ENCODE results near the gene ARL13B.
"Not testable (repeated sequence)": the region's sequence is repeated elsewhere in the genome, so short reads cannot be mapped to it uniquely, and the experiment has no call there.

ARL13B gene

GRCh38 chr3:93979850-93980676 is at the start of gene ARL13B:
TSS of gene ARL13B (plus strand) at chr3:93980155. CDS start at chr3:93980424, 269 bp downstream.
- peak; percentile 94 for DNase-seq (ENCODE audit: low read depth)
- H3K4me3 ChIP-seq (ENCODE audit: low read depth, low read length), result peak within 1 kb of the TSS; percentile 90

GRCh38 chr3:93931597-93932229 is 48.2 kb upstream of the ARL13B start:
- DNase-seq (ENCODE audit: low read depth), result no peak
- no peak overlapping the region for H3K4me3 ChIP-seq (ENCODE audit: low read depth, low read length)

GRCh38 chr3:93934366-93935046 is 45.4 kb upstream of the ARL13B start:
- H3K4me3 ChIP-seq (ENCODE audit: low read depth, low read length), result no peak overlapping the region
- no peak for DNase-seq (ENCODE audit: low read depth)

DNA sequence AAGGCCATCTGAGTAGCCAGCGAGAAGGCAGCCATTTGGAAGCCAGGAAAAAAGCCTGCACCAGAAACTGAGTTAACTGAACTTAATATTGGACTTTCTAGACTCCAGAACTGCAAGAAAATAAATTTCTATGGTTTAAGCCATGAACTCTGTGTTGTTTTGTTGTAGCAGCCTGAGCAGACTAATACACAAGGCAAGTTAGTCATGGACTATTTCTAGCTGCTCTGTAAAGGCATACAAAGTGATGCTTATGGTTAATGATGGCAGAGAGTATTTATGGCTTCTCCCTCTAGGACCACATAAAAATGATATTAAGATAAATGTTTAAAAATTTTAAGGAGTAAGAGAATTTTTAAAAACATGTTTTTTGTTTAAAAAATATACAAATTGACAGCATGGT is 43.4 kb upstream of the ARL13B start:
- H3K4me3 ChIP-seq (ENCODE audit: low read depth, low read length), result no peak overlapping the region

GRCh38 chr3:93937485-93937884 is 42.5 kb upstream of the ARL13B start:
- DNase-seq (ENCODE audit: low read depth), result not testable (repeated sequence)

More for the DNA sequence above, 43.4 kb upstream of the ARL13B start:
- DNase-seq (ENCODE audit: low read depth), result no peak

DNA sequence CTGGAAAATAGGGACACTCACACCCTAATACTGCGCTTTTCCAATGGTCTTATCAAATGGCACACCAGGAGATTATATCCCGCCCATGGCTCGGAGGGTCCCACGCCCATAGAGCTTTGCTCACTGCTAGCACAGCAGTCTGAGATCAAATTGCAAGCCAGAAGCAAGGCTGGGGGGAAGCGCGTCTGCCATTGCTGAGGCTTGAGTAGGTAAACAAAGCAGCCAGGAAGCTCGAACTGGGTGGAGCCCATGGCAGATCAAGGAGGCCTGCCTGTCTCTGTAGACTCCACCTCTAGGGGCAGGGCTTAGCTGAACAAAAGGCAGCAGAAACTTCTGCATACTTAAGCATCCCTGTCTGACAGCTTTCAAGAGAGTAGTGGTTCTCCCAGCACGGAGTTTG is 30.0 kb upstream of the ARL13B start:
- not testable (repeated sequence) for H3K4me3 ChIP-seq (ENCODE audit: low read depth, low read length); DNase-seq (ENCODE audit: low read depth)

More at GRCh38 chr3:93937485-93937884, 42.5 kb upstream of the ARL13B start:
- not testable (repeated sequence) for H3K4me3 ChIP-seq (ENCODE audit: low read depth, low read length)

DNA sequence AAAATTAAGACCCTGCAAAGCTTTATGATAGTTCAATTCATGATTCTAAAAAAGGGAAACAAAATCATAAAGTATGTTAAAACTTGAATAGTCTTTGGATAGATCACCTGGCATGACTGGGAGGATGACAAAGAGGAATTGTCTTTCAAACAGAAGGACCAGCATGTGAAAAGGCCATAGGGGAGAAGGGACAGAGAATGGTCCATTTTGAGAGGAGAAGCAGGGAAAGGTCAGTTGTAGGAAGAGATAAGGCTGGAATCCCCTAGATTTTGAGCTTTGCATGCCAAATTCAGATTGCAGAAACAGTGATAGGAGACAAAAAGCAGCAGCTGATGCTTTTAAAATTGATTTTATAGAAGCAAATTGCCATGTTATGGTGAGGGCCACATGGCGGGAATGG is 18.9 kb upstream of the ARL13B start:
- DNase-seq (ENCODE audit: low read depth), result no peak
- H3K4me3 ChIP-seq (ENCODE audit: low read depth, low read length), result no peak overlapping the region

DNA sequence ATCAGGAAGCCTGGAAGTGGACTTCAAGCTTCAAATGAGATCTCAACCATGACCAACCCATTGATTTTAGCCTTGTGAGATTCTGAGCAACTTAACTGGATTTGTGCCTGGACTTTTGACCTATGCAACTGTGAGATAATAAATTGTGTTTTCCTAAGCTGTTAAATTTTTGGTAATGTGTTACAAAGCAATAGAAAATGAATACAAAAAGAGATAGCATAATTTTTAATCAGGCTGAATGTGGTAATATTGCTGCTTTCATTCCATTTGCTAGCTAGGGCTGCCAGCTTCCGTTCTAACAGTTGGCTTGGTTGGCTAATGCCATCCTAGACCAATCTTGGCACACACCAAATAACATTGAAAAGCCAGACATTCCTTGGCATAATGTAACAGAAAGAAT is 18.5 kb upstream of the ARL13B start:
- no peak for DNase-seq (ENCODE audit: low read depth)
- no peak overlapping the region for H3K4me3 ChIP-seq (ENCODE audit: low read depth, low read length)

DNA sequence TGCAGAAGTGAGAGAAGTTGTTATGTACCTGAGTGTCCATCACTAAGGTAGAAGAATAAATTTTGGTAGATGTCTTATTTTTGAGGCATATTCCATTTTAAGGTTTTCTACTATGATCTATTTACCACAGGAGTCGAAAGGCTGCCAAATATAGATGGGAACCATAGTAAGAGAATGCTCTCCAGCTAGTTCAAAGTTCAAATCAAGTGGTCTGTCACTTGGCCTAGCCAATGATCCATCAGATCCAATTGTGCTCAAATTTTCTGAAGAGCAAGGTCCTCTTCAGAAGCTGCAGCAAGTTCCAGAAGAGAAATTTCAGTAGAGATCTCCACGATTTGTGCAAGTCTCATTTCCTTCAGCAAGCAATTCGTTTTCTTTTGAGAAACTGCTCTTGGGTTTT is 17.2 kb upstream of the ARL13B start:
- no peak overlapping the region for H3K4me3 ChIP-seq (ENCODE audit: low read depth, low read length)
- no peak for DNase-seq (ENCODE audit: low read depth)

DNA sequence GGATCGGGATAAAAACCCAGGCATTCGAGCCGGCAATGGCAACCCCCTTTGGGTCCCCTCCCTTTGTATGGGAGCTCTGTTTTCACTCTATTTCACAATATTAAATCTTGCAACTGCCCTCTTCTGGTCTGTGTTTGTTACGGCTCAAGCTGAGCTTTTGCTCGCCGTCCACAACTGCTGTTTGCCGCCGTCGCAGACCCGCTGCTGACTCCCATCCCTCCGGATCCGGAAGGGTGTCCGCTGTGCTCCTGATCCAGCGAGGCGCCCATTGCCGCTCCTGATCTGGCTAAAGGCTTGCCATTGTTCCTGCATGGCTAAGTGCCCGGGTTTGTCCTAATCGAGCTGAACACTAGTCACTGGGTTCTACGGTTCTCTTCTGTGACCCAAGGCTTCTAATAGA is 14.8 kb upstream of the ARL13B start:
- DNase-seq (ENCODE audit: low read depth); H3K4me3 ChIP-seq (ENCODE audit: low read depth, low read length): not testable (repeated sequence)

DNA sequence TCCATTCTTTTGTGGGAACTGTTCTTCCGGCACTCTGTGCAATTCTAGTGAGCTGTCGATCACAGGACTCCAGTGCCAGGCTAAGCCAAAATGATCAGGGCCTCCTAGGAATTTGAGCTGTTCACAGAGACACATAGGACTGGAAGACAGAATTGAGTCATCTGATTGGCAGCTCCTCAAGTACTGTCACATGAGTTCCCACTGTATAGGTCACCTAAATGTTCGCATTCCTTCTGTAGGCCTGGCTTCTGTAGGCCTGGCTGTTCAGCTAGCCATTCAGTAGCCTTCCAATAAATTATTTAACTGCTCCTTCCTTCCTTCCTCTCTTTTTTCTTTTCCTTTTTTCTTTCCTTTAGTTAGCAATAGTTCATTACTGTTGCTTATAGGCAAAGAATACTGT is 10.5 kb upstream of the ARL13B start:
- no peak overlapping the region for H3K4me3 ChIP-seq (ENCODE audit: low read depth, low read length)
- DNase-seq (ENCODE audit: low read depth), result no peak

GRCh38 chr3:93969997-93970396 is 10.0 kb upstream of the ARL13B start:
- no peak overlapping the region for H3K4me3 ChIP-seq (ENCODE audit: low read depth, low read length)
- DNase-seq (ENCODE audit: low read depth), result no peak

- peak; percentile 68 for DNase-seq (ENCODE audit: low read depth)
- H3K4me3 ChIP-seq (ENCODE audit: low read depth, low read length), result peak within 1 kb of the TSS; percentile 66
Measured at GRCh38 chr3:93973131-93974126, 6.5 kb upstream of the ARL13B start, which contains the start of gene PROS1. TSS of gene PROS1 (minus strand) at chr3:93973896. CDS start at chr3:93973749, 147 bp downstream.

DNA sequence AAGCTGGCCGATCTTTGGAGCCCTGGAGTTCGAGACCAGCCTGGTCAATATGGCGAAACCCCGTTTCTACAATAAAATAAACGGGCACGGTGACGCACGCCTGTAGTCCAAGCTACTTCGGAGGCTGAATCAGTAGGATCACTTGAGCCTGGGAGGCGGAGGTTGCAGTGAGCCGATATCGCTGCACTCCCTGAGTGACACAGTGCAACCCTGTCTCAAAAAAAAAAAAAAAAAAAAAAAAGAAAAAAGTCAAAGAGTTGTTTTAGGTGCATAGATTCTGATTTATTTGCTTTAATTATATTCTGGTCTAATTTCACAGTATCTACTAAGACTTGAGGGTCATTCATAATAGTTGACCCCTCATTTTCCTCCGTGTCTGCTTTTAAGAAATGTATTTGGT is 1.7 kb downstream of the ARL13B start:
- DNase-seq (ENCODE audit: low read depth), result no peak
- H3K4me3 ChIP-seq (ENCODE audit: low read depth, low read length), result no peak overlapping the region

DNA sequence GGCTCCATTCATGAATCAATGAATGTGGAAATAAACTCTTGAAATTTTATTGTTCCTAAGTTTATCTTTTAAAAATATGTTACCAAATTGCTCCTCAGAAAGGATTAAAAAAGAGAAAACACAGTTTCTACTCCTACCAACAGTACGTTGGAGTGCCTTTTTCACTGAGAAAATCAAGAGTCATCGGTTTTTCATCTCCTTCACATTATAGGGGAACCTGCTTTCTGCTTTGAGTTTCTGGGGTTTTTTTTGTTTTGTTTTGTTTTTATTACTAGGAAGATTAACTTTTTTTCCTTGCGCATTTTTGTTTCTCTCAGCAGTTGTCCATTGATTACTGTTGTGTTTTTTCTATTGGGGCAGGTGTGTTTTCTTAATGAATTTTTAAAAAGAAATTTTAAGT is 3.5 kb downstream of the ARL13B start:
- H3K4me3 ChIP-seq (ENCODE audit: low read depth, low read length), result no peak overlapping the region
- DNase-seq (ENCODE audit: low read depth), result no peak

DNA sequence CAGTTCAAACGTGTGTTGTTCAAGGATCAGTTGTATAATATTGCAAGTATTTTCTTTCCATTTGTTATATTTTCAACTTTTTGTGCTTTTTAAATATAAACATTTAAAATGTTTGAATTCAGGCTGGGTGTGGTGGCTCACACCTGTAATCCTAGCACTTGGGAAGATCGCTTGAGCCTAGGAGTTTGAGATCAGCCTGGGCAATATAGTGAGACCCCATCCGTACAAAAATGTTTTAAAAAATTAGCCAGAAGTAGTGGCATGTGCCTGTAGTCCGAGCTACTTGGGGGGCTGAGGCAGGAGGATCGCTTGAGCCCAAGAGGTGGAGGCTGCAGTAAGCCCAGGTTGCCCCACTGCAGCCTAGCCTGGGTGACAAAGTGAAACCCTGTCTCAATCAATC is 4.7 kb downstream of the ARL13B start:
- no peak overlapping the region for H3K4me3 ChIP-seq (ENCODE audit: low read depth, low read length)
- DNase-seq (ENCODE audit: low read depth), result no peak

GRCh38 chr3:93988283-93988682 is 8.3 kb downstream of the ARL13B start:
- no peak for DNase-seq (ENCODE audit: low read depth)
- H3K4me3 ChIP-seq (ENCODE audit: low read depth, low read length), result no peak overlapping the region

DNA sequence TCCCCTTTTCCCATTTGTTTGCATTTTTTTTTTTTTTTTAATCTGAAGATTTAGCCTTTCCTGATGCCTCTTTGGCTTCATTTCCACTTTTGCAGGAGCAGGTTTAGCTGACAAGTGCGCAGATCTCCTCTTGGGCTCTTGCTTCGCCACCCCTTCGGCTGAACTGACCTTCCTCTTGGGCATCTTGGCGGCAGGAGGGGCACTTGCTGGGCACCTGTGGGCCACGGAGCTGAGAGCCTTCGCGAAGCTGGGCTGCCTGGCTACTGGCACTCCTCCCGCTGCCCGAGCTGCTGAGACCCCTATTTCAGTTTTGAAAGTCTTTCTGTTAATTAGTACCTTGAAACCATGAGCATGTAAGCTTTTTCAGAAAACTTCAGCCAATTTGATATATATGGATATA is 8.8 kb downstream of the ARL13B start:
- no peak for DNase-seq (ENCODE audit: low read depth)
- no peak overlapping the region for H3K4me3 ChIP-seq (ENCODE audit: low read depth, low read length)

DNA sequence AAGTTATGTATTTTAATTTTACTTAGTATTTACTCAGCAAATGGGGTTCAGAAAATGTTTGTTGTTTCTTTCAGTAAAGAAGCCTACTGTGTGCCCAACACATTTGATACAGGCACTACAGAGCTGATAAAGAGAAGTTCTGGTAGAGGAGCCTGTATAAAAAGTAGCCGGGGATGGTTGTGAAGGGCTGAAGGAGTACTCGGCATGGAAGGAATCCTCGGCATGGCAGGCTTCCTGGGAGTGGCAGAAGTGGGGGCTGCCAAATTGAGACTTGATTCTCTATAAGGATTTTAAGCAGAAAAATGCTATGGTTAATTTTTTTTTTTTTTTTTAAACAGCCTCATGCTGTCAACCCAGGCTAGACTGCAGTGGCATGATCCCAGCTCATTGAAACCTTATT is 9.3 kb downstream of the ARL13B start:
- H3K4me3 ChIP-seq (ENCODE audit: low read depth, low read length), result no peak overlapping the region
- no peak for DNase-seq (ENCODE audit: low read depth)

Measured in skeletal muscle cell (primary cell).